Measurements from ENCODE around the gene RFX2.
"Not testable (repeated sequence)": the region's sequence is repeated elsewhere in the genome, so short reads cannot be mapped to it uniquely, and the experiment has no call there.

The RFX2 gene

DNA sequence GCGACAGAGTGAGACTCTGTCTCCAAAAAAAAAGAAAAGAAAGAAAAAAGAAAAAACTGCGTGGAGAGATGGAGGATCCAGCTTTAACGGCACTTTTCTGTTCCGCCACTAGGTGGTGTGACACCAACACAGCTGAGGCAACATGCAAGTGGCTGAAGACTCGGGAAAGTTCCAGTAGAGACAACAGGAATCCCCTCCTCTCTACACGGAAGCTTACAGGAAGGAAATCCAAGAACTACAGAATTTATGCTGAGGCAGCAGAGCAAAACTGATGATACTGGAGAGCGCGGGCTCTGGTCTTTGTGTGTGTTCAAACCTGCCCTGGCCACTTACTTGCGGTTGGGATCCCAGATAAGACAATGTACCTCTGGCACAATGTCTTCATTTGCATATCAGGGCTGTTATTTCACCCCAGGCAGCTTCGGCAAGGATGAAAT is 142.3 kb downstream of the RFX2 start:
- DNase-seq (ENCODE audit: insufficient read length, low spot score): peak; percentile 79

GRCh38 chr19:5967571-5967970 is 142.7 kb downstream of the RFX2 start:
- FAIRE-seq (no peak), DNase-seq (ENCODE audit: insufficient read length, low spot score) (no peak)
- TF ChIP-seq, protein P1, sequence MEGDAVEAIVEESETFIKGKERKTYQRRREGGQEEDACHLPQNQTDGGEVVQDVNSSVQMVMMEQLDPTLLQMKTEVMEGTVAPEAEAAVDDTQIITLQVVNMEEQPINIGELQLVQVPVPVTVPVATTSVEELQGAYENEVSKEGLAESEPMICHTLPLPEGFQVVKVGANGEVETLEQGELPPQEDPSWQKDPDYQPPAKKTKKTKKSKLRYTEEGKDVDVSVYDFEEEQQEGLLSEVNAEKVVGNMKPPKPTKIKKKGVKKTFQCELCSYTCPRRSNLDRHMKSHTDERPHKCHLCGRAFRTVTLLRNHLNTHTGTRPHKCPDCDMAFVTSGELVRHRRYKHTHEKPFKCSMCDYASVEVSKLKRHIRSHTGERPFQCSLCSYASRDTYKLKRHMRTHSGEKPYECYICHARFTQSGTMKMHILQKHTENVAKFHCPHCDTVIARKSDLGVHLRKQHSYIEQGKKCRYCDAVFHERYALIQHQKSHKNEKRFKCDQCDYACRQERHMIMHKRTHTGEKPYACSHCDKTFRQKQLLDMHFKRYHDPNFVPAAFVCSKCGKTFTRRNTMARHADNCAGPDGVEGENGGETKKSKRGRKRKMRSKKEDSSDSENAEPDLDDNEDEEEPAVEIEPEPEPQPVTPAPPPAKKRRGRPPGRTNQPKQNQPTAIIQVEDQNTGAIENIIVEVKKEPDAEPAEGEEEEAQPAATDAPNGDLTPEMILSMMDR (IDR thresholded peaks at IDR 0.05; ENCODE audit: insufficient read depth, missing control alignments): no peak

More for the DNA sequence above, 142.3 kb downstream of the RFX2 start:
- TF ChIP-seq, protein P1 (IDR thresholded peaks at IDR 0.05; ENCODE audit: insufficient read depth, missing control alignments): peak; percentile 74
- FAIRE-seq: no peak

DNA sequence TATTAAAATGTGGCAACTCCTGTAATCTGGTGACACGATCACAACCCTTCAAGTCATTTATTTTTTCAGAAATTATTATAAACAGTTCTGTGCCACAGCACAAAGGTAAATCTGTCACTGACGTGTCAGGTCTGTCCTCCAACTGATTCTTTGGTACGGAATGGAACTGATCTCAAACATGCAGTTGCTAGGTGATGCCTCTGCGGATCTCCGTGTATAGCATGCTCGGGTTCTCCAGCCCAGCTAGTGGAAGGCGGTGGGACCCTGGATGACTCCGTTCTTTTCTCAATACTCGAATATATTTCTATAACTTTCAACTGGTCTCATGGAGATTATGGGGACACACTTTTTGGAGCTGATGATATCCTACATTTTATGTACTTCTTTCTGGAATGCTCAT is 143.4 kb downstream of the RFX2 start:
- FAIRE-seq (no peak), DNase-seq (ENCODE audit: insufficient read length, low spot score) (no peak)
- TF ChIP-seq, protein P1 (IDR thresholded peaks at IDR 0.05; ENCODE audit: insufficient read depth, missing control alignments): no peak

DNA sequence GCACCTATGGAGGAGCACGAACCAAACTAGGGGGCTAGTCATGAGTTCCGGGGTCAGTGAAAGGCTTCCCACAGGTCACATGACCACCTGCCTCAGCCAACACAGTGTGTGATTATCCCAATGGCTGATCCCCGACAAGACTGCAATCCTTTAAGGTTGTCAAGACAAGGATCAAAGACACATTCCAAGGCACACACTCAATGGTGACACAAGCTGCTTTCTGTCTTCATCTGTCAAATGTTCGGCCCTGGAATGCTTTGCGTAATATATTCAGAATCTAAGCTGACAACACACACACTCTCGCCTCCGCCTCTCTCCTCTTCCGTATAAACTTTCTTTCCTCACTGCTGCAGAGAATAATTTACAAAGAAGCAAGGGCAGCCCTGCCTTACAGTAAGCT is 144.1 kb downstream of the RFX2 start:
- DNase-seq (ENCODE audit: insufficient read length, low spot score) (no peak), FAIRE-seq (peak; percentile 38)
- TF ChIP-seq, protein P1 (IDR thresholded peaks at IDR 0.05; ENCODE audit: insufficient read depth, missing control alignments): no peak

DNA sequence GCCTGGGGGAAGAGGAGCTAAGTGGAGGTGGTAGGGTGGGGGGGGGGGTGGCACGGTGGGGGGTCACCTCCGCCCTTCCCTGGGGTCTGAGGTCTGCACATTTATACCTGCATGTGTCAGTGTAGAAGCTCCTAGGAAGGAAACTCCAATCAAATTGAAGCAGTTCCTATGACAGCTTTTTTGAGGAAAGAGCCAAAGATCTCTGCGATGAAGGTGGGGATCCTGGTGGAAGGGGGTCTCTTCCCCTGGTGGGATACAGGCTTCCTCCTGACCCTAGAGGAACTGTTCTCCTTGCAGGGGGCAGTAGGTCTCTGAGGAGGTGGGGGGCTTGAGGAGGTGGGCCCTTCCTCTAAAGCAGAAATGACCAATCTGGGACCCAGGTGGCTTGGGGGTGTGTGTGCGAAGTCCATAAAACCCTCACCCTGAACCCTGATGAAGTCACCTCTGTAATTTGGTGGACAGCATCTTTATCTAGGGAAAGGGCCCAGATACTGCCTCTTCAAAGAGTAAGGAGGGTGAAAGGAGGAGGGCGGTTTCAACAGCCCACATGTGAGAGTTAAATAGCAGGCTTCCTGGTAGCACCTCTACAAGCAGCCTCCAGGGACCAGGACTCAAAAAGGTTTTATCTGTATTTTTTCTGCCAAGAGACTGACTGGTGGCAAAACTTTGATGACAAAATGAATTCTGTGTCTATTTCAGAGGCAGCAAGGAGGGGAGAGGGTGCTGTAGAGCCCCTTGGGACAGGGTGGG is 145.3 kb downstream of the RFX2 start:
- FAIRE-seq (no peak), DNase-seq (ENCODE audit: insufficient read length, low spot score) (no peak)
- TF ChIP-seq, protein P1 (IDR thresholded peaks at IDR 0.05; ENCODE audit: insufficient read depth, missing control alignments): no peak

- DNase-seq (ENCODE audit: insufficient read length, low spot score): no peak
- TF ChIP-seq, protein P1 (IDR thresholded peaks at IDR 0.05; ENCODE audit: insufficient read depth, missing control alignments): no peak
- FAIRE-seq: no peak
Measured at GRCh38 chr19:5963855-5964254, 146.4 kb downstream of the RFX2 start.

GRCh38 chr19:5963259-5963658 is 147.0 kb downstream of the RFX2 start:
- peak; percentile 77 for FAIRE-seq
- not testable (repeated sequence) for DNase-seq (ENCODE audit: insufficient read length, low spot score)
